Stomach (tissue), 9 donors: ENCODE data around the gene PDGFD. TPM values are rescaled to one million over a fixed set of nuclear protein-coding genes. Genes with fewer than 3 reads are reported as not detected.

ENCODE experiments used
- DNase-seq, 2 donors: peaks; one replicate each; pipeline versions ENCODE4 v3.0.0 to v3.0.0-alpha.2; 2013 to 2019
- H3K27ac ChIP-seq, 5 donors: fragments of 200-600 bp in 4 of 5; sonication (generic) in 4 of 5; one replicate each; pipeline ENCODE4 v1.5.1; 2013 to 2019; ENCODE audit warnings: mild to moderate bottlenecking in 1 of 5, moderate library complexity in 1 of 5
- H3K27me3 ChIP-seq, 3 donors: fragments of 200-600 bp; sonication (generic); one replicate each; pipeline ENCODE4 v1.5.1; 2017 to 2019; ENCODE audit warnings: mixed run types in 1 of 3
- H3K36me3 ChIP-seq, 4 donors: fragments of 200-600 bp; sonication (generic); 1 replicate in 3 of 4; 2 replicates in 1 of 4; pipeline ENCODE4 v1.5.1; 2016 to 2019
- H3K4me1 ChIP-seq, 4 donors: fragments of 200-600 bp; sonication (generic); one replicate each; pipeline ENCODE4 v1.5.1; 2016 to 2019
- H3K4me3 ChIP-seq, 4 donors: fragments of 200-600 bp; sonication (generic) in 3 of 4; one replicate each; pipeline ENCODE4 v1.5.1; 2016 to 2019; ENCODE audit warnings: mild to moderate bottlenecking in 1 of 4
- H3K9me3 ChIP-seq, 4 donors: fragments of 200-600 bp; sonication (generic); one replicate each; pipeline ENCODE4 v1.5.1; 2016 to 2019
- CTCF ChIP-seq, 7 experiments: fragments of 450-650 bp in 4 of 7; fragments of 200-600 bp in 3 of 7; sonication (generic) in 3 of 7; IDR thresholded peaks; one replicate each; pipeline ENCODE4 v1.5.1; 2016 to 2019; ENCODE audit warnings: antibody characterized with exemption in 7 of 7, control low read depth in 2 of 7, mild to moderate bottlenecking in 1 of 7
- EP300 ChIP-seq: sonication (generic); formaldehyde crosslinking; IDR thresholded peaks from one replicate; pipeline ENCODE4 v1.6.1; 2017; ENCODE audit warnings: antibody characterized with exemption
- POLR2A ChIP-seq, 4 donors: fragments of 450-650 bp; IDR thresholded peaks; one replicate each; pipeline ENCODE4 v1.6.1; 2016; ENCODE audit warnings: antibody characterized with exemption in 4 of 4, control low read depth in 2 of 4, mild to moderate bottlenecking in 1 of 4, moderate library complexity in 1 of 4
- POLR2AphosphoS5 ChIP-seq, 3 donors: sonication (generic); formaldehyde crosslinking; IDR thresholded peaks; one replicate each; pipeline ENCODE4 v1.6.1; 2016; ENCODE audit warnings: antibody characterized with exemption in 3 of 3
- WGBS, 5 donors: extraction: QIAGEN DNeasy Blood & Tissue Kit in 3 of 5; methylation state at CpG; one replicate each; pipeline versions ENCODE4 v1.1.5 to v1.1.7; 2013 to 2018; 5-methylcytosine and 5-hydroxymethylcytosine counted together
- intact Hi-C: fragments of 100-400 bp; cut with DNase I; formaldehyde crosslinking; loops from one replicate; pipeline ENCODE4 v1.15.1; 2023; ENCODE audit warnings: low total_unique reads
- polyA plus RNA-seq, 3 donors: library from polyadenylated mRNA; stranded (reverse); fragments of 200-250 nt; gene quantifications; one replicate each; pipeline ENCODE4 v1.2.3, GENCODE V29; 2013
- total RNA-seq, 5 donors: library from RNA; depleted of rRNA; stranded (reverse); fragments of >200 nt; gene quantifications; one replicate each; pipeline versions ENCODE4 v1.1.0 to v1.2.3, GENCODE V29; 2014 to 2016
- donor health status: healthy with polysubstance abuse.
- donor health status: Bipolar disorder and iron deficiency.
- donor health status: healthy.

The PDGFD gene
- total and polyA plus RNA-seq, 8 donors = 2.4 to 41.5 (median 9.0) TPM; not detected in 1

- H3K27ac ChIP-seq = no peak overlapping the region
- no peak for DNase-seq
- H3K36me3 ChIP-seq = no peaks in the 10 kb centered on the region
- no peaks in the 10 kb centered on the region for H3K9me3 ChIP-seq
- no peak overlapping the region for H3K4me3 ChIP-seq
- H3K27me3 ChIP-seq = no peaks in the 10 kb centered on the region
- H3K4me1 ChIP-seq = peaks cover 0 to 28% (median 9%) of the 10 kb centered on the region in 4 donors
- TF ChIP-seq EP300 (no peak), POLR2AphosphoS5 (IDR thresholded peaks at IDR 0.05) (no peak), POLR2A (IDR thresholded peaks at IDR 0.05) (no peak), CTCF (IDR thresholded peaks at IDR 0.05) (no peak)
- intact Hi-C loops = no loop called here
Observed at GRCh38 chr11:103920933-103921332, 243.0 kb downstream of the PDGFD start.

DNA sequence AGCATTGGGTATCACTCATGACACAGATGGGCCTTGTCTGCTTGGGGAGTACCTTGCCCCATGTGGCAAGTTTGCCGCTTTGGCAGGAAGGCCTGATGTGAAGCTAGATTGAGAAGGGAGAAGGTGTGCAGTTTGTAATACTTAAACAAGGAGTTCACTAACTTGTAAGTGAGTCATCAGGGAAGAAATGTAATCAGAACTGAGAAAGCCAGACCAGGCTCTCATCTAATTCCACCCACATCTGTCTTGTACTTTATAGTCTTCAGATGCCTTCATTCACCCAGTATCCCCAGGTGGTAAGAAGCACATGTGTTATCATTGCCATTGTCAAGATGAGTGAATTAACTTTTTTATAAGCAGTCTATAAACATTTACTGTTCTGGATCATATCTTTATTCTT lies 243.5 kb downstream of the PDGFD start:
- H3K27me3 ChIP-seq = no peaks in the 10 kb centered on the region
- H3K9me3 ChIP-seq = peaks cover 0 to 4% (median 0%) of the 10 kb centered on the region in 4 donors
- no peak for TF ChIP-seq EP300
- no peak for TF ChIP-seq POLR2AphosphoS5 (IDR thresholded peaks at IDR 0.05)
- TF ChIP-seq POLR2A (IDR thresholded peaks at IDR 0.05) = no peak
- TF ChIP-seq CTCF (IDR thresholded peaks at IDR 0.05) = no peak
- H3K27ac ChIP-seq = no peak overlapping the region
- DNase-seq = no peak
- peaks cover 0 to 28% (median 9%) of the 10 kb centered on the region in 4 donors for H3K4me1 ChIP-seq
- H3K36me3 ChIP-seq = no peaks in the 10 kb centered on the region
- intact Hi-C loops = no loop called here
- 72 to 88% (median 88%) methylated on average over 1 of the region's 1 CpG for WGBS, 5 donors
- H3K4me3 ChIP-seq = no peak overlapping the region

- H3K27ac ChIP-seq = no peak overlapping the region
- no peak for DNase-seq
- no peaks in the 10 kb centered on the region for H3K36me3 ChIP-seq
- peaks cover 0 to 15% (median 0%) of the 10 kb centered on the region in 4 donors for H3K9me3 ChIP-seq
- H3K4me1 ChIP-seq = peaks cover 0 to 5% (median 0%) of the 10 kb centered on the region in 4 donors
- no peaks in the 10 kb centered on the region for H3K27me3 ChIP-seq
- H3K4me3 ChIP-seq = no peak overlapping the region
- 73 to 88% (median 81%) methylated on average over 6 to 7 of the region's 7 CpGs for WGBS, 5 donors
- TF ChIP-seq CTCF (IDR thresholded peaks at IDR 0.05) = no peak
- intact Hi-C loops = no loop called here
Observed at GRCh38 chr11:103910721-103911120, 253.2 kb downstream of the PDGFD start.

GRCh38 chr11:103907548-103908455 lies 256.1 kb downstream of the PDGFD start:
- Histone ChIP-seq H3K36me3 (no peaks in the 10 kb centered on the region), H3K27me3 (no peaks in the 10 kb centered on the region), H3K4me1 (peaks cover 0 to 5% (median 0%) of the 10 kb centered on the region in 4 donors), H3K9me3 (peaks cover 0 to 6% (median 0%) of the 10 kb centered on the region in 4 donors), H3K27ac (peak overlapping the region in 1 of 5 donors; percentile 34), H3K4me3 (no peak overlapping the region)
- DNase-seq = no peak
- no peak for TF ChIP-seq POLR2AphosphoS5 (IDR thresholded peaks at IDR 0.05)
- TF ChIP-seq POLR2A (IDR thresholded peaks at IDR 0.05) = no peak
- TF ChIP-seq EP300 = no peak
- TF ChIP-seq CTCF (IDR thresholded peaks at IDR 0.05) = no peak
- 54 to 61% (median 55%) methylated on average over 3 of the region's 3 CpGs for WGBS, 5 donors
- intact Hi-C loops = no loop called here
